ENCODE measurements around the gene P2RY8.

DNA sequence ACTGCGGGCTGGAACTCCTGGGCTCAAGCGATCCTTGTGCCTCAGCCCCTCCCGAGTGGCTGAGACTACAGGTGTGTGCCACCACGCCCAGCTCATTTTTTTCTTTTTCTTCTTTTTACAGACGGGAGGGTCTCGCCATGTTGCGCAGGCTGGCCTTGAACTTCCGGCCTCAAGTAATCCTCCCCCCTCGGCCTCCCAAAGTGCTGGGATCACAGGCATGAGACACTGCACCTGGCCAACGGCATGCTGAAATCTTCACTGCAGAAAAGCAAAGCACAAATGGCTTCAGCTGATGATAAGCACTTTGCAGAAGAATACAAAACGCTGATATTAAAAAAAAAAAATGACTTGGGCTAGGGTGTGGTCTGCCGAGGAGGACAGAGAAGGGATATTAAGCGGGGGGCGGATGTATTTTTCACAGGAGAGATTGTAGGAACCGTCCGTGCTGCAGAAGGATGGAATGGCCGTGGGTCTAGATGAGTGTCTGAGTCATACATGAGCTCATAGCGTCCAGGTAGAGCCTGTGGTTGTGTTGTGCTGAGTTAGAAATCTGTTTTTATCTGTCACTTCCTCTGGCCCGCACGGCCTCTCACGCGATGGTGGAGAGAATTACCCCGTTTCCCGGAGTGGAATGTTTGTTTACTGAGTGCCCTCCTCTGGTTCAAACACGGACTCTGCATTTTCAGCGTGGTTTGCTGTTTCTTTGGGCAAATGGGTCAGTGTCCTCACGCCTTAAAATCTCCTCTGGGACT lies 45.9 kb upstream of the P2RY8 start:
- TF ChIP-seq CTCF (IDR thresholded peaks at IDR 0.05) (no peak), EZH2 (IDR thresholded peaks at IDR 0.05) (no peak)

Data from neural progenitor cell (in vitro differentiated cells).